Activated CD4-positive, alpha-beta T cell treated with anti-CD3 and anti-CD28 coated beads, Interleukin-2, Interleukin-4, amounts not matched to agents 100 ng/mL and 50 ng/mL, durations not matched to agents 16 hours and 8 hours (primary cell): ENCODE measurements around the gene PDZD7.

Source experiments
- DNase-seq: peaks from one replicate; pipeline ENCODE4 v3.0.0-alpha.2; 2020; ENCODE audit warnings: low spot score

PDZD7 gene

GRCh38 chr10:101060951-101061623 is 30.2 kb upstream of the PDZD7 start:
- peak; percentile 92 for DNase-seq

- DNase-seq: peak; percentile 93
Measured at GRCh38 chr10:101060036-101060950, 29.4 kb upstream of the PDZD7 start.

- DNase-seq: no peak
Measured at GRCh38 chr10:101056365-101057151, 25.6 kb upstream of the PDZD7 start.

GRCh38 chr10:101055411-101055810 is 24.5 kb upstream of the PDZD7 start:
- DNase-seq: no peak

- no peak for DNase-seq
Measured at GRCh38 chr10:101054876-101055275, 23.9 kb upstream of the PDZD7 start.

- DNase-seq: no peak
Measured at GRCh38 chr10:101054351-101054750, 23.4 kb upstream of the PDZD7 start.

- DNase-seq: no peak
Measured at GRCh38 chr10:101053516-101053915, 22.6 kb upstream of the PDZD7 start.

- DNase-seq: no peak
Measured at GRCh38 chr10:101052285-101052684, 21.4 kb upstream of the PDZD7 start.

- DNase-seq: peak; percentile 78
Measured at GRCh38 chr10:101050208-101051069, 19.5 kb upstream of the PDZD7 start.

GRCh38 chr10:101047961-101048892 is 17.3 kb upstream of the PDZD7 start:
- DNase-seq: no peak

GRCh38 chr10:101047268-101047667 is 16.3 kb upstream of the PDZD7 start:
- no peak for DNase-seq

GRCh38 chr10:101046332-101047238 is 15.7 kb upstream of the PDZD7 start:
- DNase-seq: no peak

GRCh38 chr10:101044117-101044516 is 13.2 kb upstream of the PDZD7 start:
- no peak for DNase-seq

- DNase-seq: no peak
Measured at GRCh38 chr10:101043363-101043707, 12.4 kb upstream of the PDZD7 start.

GRCh38 chr10:101042667-101043362 is 11.9 kb upstream of the PDZD7 start:
- peak; percentile 94 for DNase-seq

- DNase-seq: no peak
Measured at GRCh38 chr10:101042118-101042517, 11.2 kb upstream of the PDZD7 start.

GRCh38 chr10:101041252-101041761 is 10.4 kb upstream of the PDZD7 start:
- peak; percentile 75 for DNase-seq

GRCh38 chr10:101040851-101041250 is 9.9 kb upstream of the PDZD7 start:
- DNase-seq: no peak

GRCh38 chr10:101040061-101040460 is 9.1 kb upstream of the PDZD7 start:
- no peak for DNase-seq
